SK-N-SH treated with all-trans-retinoic acid at 6 μM for 48 hours (cell line): ENCODE results near the gene CACNA1C.

ENCODE experiments used
- ATAC-seq: fragments of 200-7000 bp; cut with Tn5 transposase; 3 replicates; pipeline ENCODE4 v1.9.1; 2020; ENCODE audit warnings: mild to moderate bottlenecking, moderate library complexity
- ARNTL ChIP-seq: fragments of 450-650 bp; formaldehyde crosslinking; IDR thresholded peaks from 2 replicates; pipeline ENCODE4 v1.5.0; 2020; ENCODE audit warnings: low read depth, mild to moderate bottlenecking, moderate library complexity, borderline replicate concordance
- BACH2 ChIP-seq: fragments of 250-450 bp; sonication (Bioruptor Pico); IDR thresholded peaks from 2 replicates; pipeline ENCODE4 v1.9.0; 2021; ENCODE audit warnings: mild to moderate bottlenecking, borderline replicate concordance
- ESRRG ChIP-seq: fragments of 250-450 bp; sonication (Bioruptor Pico); IDR thresholded peaks from 2 replicates; pipeline ENCODE4 v1.6.1; 2021; ENCODE audit warnings: mild to moderate bottlenecking
- GLIS3 ChIP-seq: fragments of 250-450 bp; sonication (Bioruptor Pico); IDR thresholded peaks from 2 replicates; pipeline ENCODE4 v1.5.0; 2020; ENCODE audit warnings: mild to moderate bottlenecking, moderate library complexity
- PPARA ChIP-seq: fragments of 250-450 bp; sonication (Bioruptor Pico); IDR thresholded peaks from 2 replicates; pipeline ENCODE4 v1.5.0; 2020; ENCODE audit warnings: mild to moderate bottlenecking, borderline replicate concordance
- RARB ChIP-seq: fragments of 250-450 bp; sonication (Bioruptor Pico); IDR thresholded peaks from 2 replicates; pipeline ENCODE4 v1.8.0; 2021; ENCODE audit warnings: mild to moderate bottlenecking, moderate library complexity
- SNAI2 ChIP-seq: fragments of 250-450 bp; sonication (Bioruptor Pico); IDR thresholded peaks from 2 replicates; pipeline ENCODE4 v1.5.0; 2020; ENCODE audit warnings: mild to moderate bottlenecking, moderate library complexity
- TCF4 ChIP-seq: fragments of 250-450 bp; sonication (Bioruptor Pico); IDR thresholded peaks from 2 replicates; pipeline ENCODE4 v1.8.0; 2021; ENCODE audit warnings: mild to moderate bottlenecking, moderate library complexity, borderline replicate concordance
- TOX ChIP-seq: fragments of 250-450 bp; sonication (Bioruptor Pico); IDR thresholded peaks from 2 replicates; pipeline ENCODE4 v1.8.0; 2021; ENCODE audit warnings: mild to moderate bottlenecking, moderate library complexity, borderline replicate concordance
- ZC3H10 ChIP-seq: fragments of 250-450 bp; sonication (Bioruptor Pico); IDR thresholded peaks from 2 replicates; pipeline ENCODE4 v1.5.1; 2021; ENCODE audit warnings: mild to moderate bottlenecking, moderate library complexity
- ZFP3 ChIP-seq: fragments of 250-450 bp; sonication (Bioruptor Pico); IDR thresholded peaks from 2 replicates; pipeline ENCODE4 v1.5.0; 2020; ENCODE audit warnings: mild to moderate bottlenecking, moderate library complexity
- ZNF565 ChIP-seq: fragments of 450-650 bp; formaldehyde crosslinking; conservative IDR thresholded peaks from 2 replicates; pipeline ENCODE4 v1.5.0; 2020; ENCODE audit warnings: low read depth, mild to moderate bottlenecking, moderate library complexity
- ZNF8 ChIP-seq: fragments of 450-650 bp; formaldehyde crosslinking; IDR thresholded peaks from 2 replicates; pipeline ENCODE4 v1.5.0; 2020; ENCODE audit warnings: mild to moderate bottlenecking, moderate library complexity
- TF ChIP-seq, protein P1 (sequence below): fragments of 250-450 bp; sonication (Bioruptor Pico); IDR thresholded peaks from 2 replicates; pipeline ENCODE4 v1.8.0; 2021; ENCODE audit warnings: low read depth, mild to moderate bottlenecking, moderate library complexity, borderline replicate concordance
- TF ChIP-seq, protein P2 (sequence below): fragments of 250-450 bp; sonication (Bioruptor Pico); IDR thresholded peaks from 2 replicates; pipeline ENCODE4 v1.5.1; 2020; ENCODE audit warnings: low read depth, mild to moderate bottlenecking, moderate library complexity
- TF ChIP-seq, protein P3 (sequence below): fragments of 250-450 bp; sonication (Bioruptor Pico); IDR thresholded peaks from 2 replicates; pipeline ENCODE4 v1.8.0; 2020; ENCODE audit warnings: mild to moderate bottlenecking, moderate library complexity, borderline replicate concordance
- TF ChIP-seq, protein P4 (sequence below): fragments of 250-450 bp; sonication (Bioruptor Pico); IDR thresholded peaks from 2 replicates; pipeline ENCODE4 v1.5.0; 2020; ENCODE audit warnings: mild to moderate bottlenecking, moderate library complexity

CACNA1C gene

DNA sequence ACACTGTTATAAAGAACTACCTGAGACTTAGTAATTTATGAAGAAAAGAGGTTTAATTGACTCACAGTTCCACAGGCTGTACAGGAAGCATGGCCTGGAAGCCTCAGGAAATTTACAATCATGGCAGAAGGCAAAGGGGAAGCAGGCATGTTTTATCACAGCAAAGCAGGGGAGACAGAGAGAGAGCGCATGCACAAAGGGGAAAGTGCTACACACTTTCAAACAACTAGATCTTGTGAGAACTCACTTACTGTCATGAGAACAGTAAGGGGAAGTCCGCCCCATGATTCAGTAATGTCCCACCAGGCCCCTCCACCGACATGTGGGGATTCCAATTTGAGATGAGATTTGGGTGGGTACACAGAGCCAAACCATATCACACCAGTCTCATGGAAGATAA lies 313.9 kb downstream of the CACNA1C start (continued):
- TF ChIP-seq, protein P1, sequence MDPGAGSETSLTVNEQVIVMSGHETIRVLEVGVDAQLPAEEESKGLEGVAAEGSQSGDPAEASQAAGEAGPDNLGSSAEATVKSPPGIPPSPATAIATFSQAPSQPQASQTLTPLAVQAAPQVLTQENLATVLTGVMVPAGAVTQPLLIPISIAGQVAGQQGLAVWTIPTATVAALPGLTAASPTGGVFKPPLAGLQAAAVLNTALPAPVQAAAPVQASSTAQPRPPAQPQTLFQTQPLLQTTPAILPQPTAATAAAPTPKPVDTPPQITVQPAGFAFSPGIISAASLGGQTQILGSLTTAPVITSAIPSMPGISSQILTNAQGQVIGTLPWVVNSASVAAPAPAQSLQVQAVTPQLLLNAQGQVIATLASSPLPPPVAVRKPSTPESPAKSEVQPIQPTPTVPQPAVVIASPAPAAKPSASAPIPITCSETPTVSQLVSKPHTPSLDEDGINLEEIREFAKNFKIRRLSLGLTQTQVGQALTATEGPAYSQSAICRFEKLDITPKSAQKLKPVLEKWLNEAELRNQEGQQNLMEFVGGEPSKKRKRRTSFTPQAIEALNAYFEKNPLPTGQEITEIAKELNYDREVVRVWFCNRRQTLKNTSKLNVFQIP (CRISPR knock-in tag), result no peak
- TF ChIP-seq, protein P2, sequence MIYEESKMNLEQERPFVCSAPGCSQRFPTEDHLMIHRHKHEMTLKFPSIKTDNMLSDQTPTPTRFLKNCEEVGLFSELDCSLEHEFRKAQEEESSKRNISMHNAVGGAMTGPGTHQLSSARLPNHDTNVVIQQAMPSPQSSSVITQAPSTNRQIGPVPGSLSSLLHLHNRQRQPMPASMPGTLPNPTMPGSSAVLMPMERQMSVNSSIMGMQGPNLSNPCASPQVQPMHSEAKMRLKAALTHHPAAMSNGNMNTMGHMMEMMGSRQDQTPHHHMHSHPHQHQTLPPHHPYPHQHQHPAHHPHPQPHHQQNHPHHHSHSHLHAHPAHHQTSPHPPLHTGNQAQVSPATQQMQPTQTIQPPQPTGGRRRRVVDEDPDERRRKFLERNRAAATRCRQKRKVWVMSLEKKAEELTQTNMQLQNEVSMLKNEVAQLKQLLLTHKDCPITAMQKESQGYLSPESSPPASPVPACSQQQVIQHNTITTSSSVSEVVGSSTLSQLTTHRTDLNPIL, result no peak
- TF ChIP-seq RARB, result no peak
- no peak for TF ChIP-seq SNAI2 (CRISPR knock-in tag)
- TF ChIP-seq PPARA (CRISPR knock-in tag), result no peak
- TF ChIP-seq ZNF565, result no peak
- TF ChIP-seq ZFP3 (CRISPR knock-in tag), result no peak
- TF ChIP-seq, protein P3, sequence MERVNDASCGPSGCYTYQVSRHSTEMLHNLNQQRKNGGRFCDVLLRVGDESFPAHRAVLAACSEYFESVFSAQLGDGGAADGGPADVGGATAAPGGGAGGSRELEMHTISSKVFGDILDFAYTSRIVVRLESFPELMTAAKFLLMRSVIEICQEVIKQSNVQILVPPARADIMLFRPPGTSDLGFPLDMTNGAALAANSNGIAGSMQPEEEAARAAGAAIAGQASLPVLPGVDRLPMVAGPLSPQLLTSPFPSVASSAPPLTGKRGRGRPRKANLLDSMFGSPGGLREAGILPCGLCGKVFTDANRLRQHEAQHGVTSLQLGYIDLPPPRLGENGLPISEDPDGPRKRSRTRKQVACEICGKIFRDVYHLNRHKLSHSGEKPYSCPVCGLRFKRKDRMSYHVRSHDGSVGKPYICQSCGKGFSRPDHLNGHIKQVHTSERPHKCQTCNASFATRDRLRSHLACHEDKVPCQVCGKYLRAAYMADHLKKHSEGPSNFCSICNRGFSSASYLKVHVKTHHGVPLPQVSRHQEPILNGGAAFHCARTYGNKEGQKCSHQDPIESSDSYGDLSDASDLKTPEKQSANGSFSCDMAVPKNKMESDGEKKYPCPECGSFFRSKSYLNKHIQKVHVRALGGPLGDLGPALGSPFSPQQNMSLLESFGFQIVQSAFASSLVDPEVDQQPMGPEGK (CRISPR knock-in tag), result no peak
- TF ChIP-seq ZC3H10 (CRISPR knock-in tag), result no peak
- no peak for TF ChIP-seq ESRRG (CRISPR knock-in tag)

DNA sequence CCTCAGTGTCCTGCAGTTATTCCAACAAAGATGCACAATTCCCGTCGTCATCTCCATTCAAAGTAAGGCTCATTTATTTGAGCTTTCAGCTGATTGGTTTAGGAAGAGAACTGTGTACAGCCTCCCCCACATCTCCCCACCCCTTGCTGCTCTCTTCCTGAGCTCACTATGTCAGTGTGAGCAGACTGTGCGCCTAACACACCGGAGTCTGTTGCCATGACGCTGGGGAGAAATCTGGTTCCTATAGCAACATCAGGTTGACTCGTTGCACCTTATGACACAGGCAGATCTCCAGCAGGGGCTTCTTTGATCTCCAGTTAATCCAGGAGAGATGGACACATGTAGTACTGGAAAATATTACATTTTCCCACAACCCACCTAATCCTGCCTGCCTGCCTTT lies 319.4 kb downstream of the CACNA1C start:
- TF ChIP-seq ZNF565, result no peak
- TF ChIP-seq PPARA (CRISPR knock-in tag), result no peak
- TF ChIP-seq, protein P4, sequence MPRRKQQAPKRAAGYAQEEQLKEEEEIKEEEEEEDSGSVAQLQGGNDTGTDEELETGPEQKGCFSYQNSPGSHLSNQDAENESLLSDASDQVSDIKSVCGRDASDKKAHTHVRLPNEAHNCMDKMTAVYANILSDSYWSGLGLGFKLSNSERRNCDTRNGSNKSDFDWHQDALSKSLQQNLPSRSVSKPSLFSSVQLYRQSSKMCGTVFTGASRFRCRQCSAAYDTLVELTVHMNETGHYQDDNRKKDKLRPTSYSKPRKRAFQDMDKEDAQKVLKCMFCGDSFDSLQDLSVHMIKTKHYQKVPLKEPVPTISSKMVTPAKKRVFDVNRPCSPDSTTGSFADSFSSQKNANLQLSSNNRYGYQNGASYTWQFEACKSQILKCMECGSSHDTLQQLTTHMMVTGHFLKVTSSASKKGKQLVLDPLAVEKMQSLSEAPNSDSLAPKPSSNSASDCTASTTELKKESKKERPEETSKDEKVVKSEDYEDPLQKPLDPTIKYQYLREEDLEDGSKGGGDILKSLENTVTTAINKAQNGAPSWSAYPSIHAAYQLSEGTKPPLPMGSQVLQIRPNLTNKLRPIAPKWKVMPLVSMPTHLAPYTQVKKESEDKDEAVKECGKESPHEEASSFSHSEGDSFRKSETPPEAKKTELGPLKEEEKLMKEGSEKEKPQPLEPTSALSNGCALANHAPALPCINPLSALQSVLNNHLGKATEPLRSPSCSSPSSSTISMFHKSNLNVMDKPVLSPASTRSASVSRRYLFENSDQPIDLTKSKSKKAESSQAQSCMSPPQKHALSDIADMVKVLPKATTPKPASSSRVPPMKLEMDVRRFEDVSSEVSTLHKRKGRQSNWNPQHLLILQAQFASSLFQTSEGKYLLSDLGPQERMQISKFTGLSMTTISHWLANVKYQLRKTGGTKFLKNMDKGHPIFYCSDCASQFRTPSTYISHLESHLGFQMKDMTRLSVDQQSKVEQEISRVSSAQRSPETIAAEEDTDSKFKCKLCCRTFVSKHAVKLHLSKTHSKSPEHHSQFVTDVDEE (CRISPR knock-in tag), result no peak
- no peak for TF ChIP-seq ZNF8 (CRISPR knock-in tag)
- no peak for TF ChIP-seq ARNTL (CRISPR knock-in tag)
- no peak for TF ChIP-seq RARB
- TF ChIP-seq, protein P3 (CRISPR knock-in tag), result no peak
- TF ChIP-seq TCF4 (CRISPR knock-in tag), result no peak
- no peak for TF ChIP-seq GLIS3 (CRISPR knock-in tag)
- TF ChIP-seq SNAI2 (CRISPR knock-in tag), result no peak
- no peak for ATAC-seq

DNA sequence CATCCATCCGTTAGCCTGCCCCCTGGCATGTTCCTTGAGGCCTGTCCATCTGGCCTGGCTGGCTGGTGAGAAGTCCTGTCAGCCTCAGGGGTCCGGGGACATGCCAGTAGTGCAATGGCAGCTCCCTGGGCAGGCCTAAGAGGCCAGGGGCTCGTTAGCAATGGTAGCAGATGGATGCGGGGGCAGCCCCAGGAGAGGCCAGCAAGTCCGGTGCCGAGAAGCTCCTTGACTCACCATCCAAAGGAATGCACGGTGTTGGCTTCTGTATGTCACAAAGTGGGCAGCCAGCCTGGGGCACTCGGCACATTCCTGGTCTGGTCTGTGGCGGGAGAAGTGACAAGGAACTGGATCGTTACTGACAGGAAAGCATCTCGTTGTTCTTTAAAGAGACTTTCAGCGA lies 319.9 kb downstream of the CACNA1C start:
- TF ChIP-seq TOX, result no peak
- TF ChIP-seq GLIS3 (CRISPR knock-in tag), result no peak
- TF ChIP-seq BACH2 (CRISPR knock-in tag), result no peak
- peak; percentile 76 for ATAC-seq

DNA sequence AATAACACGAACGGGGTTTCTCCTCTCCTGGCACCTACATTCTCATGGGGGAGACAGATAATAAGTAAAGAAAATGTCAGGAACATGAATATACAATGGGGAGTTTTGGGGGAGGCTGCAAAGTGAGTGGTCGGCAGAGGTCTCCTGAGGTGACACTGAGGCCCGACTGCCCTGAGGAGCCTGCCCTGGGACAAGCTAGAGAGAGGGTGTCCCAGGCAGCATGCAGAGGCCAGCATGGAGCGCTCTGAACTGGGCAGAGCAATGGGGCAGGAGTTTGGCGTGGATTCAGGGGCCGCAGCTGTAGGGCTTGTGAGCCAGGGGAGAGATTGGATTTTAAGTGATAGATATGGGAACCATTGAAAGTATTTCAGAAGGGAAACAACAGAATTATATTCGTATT lies 320.5 kb downstream of the CACNA1C start:
- TF ChIP-seq ZFP3 (CRISPR knock-in tag), result no peak
- no peak for TF ChIP-seq ZNF8 (CRISPR knock-in tag)
- no peak for TF ChIP-seq ARNTL (CRISPR knock-in tag)
- TF ChIP-seq, protein P2, result no peak
- TF ChIP-seq, protein P1 (CRISPR knock-in tag), result no peak
- TF ChIP-seq GLIS3 (CRISPR knock-in tag), result no peak
- TF ChIP-seq PPARA (CRISPR knock-in tag), result no peak
- no peak for TF ChIP-seq ZC3H10 (CRISPR knock-in tag)
- no peak for TF ChIP-seq SNAI2 (CRISPR knock-in tag)
- no peak for ATAC-seq
